H1 (cell line): ENCODE results near the gene SEC22C.

ENCODE experiments used
- BRCA1 ChIP-seq: IDR thresholded peaks from 2 replicates; pipeline ENCODE4 v1.6.1; 2012; ENCODE audit warnings: low read depth, low read length, improper control_type of control experiment
- CHD7 ChIP-seq: fragments of 300-600 bp; sonication (generic); IDR thresholded peaks from 2 replicates; pipeline ENCODE4 v1.7.1; 2012; ENCODE audit warnings: low read length, moderate library complexity, mild to moderate bottlenecking, inconsistent platforms; ENCODE audit not compliant: insufficient replicate concordance
- CTCF ChIP-seq, 3 experiments: IDR thresholded peaks; 1 replicate in 2 of 3; 2 replicates in 1 of 3; pipeline versions ENCODE4 v1.5.1 to v1.6.1; 2011; ENCODE audit warnings: low read length in 3 of 3, mild to moderate bottlenecking in 3 of 3, inconsistent platforms in 2 of 3, low read depth in 1 of 3, moderate library complexity in 1 of 3; ENCODE audit not compliant: insufficient read depth in 1 of 3; ENCODE audit errors: control extremely low read depth in 1 of 3
- E2F6 ChIP-seq: IDR thresholded peaks from 2 replicates; pipeline ENCODE4 v1.6.1; 2012; ENCODE audit warnings: inconsistent platforms
- EGR1 ChIP-seq: IDR thresholded peaks from 2 replicates; pipeline ENCODE4 v1.6.1; 2011; ENCODE audit warnings: low read depth, low read length, borderline replicate concordance
- KDM5A ChIP-seq: fragments of 200-600 bp; IDR thresholded peaks from 2 replicates; pipeline ENCODE4 v1.7.1; 2012; ENCODE audit warnings: mild to moderate bottlenecking, low read length, inconsistent platforms, mixed read lengths
- POLR2A ChIP-seq, 2 experiments: IDR thresholded peaks; 1 replicate in 1 of 2; 2 replicates in 1 of 2; pipeline ENCODE4 v1.6.1; 2011; ENCODE audit warnings: low read depth in 2 of 2, low read length in 2 of 2, mild to moderate bottlenecking in 2 of 2; ENCODE audit errors: control extremely low read depth in 1 of 2
- RAD21 ChIP-seq, 2 experiments: IDR thresholded peaks in 1 of 2; conservative IDR thresholded peaks in 1 of 2; 2 replicates each; pipeline ENCODE4 v1.6.1; 2011; ENCODE audit warnings: low read depth in 2 of 2, low read length in 2 of 2, improper control_type of control experiment in 1 of 2, inconsistent platforms in 1 of 2, mild to moderate bottlenecking in 1 of 2, moderate library complexity in 1 of 2
- YY1 ChIP-seq: IDR thresholded peaks from 2 replicates; pipeline ENCODE4 v1.6.1; 2011; ENCODE audit warnings: low read depth, mild to moderate bottlenecking, low read length

GRCh38 chr3:42520906-42521305 is 60.9 kb downstream of the SEC22C start:
- TF ChIP-seq YY1 (no peak), KDM5A (no peak), BRCA1 (no peak), CTCF (IDR thresholded peaks at IDR 0.05; ENCODE audit: control extremely low read depth in 1 of 3, insufficient read depth in 1 of 3, low read depth in 1 of 3, low read length in 3 of 3) (no peak), E2F6 (no peak), RAD21 (IDR thresholded peaks at IDR 0.05 in 1 of 2, conservative IDR thresholded peaks at IDR 0.05 in 1 of 2; ENCODE audit: low read depth in 2 of 2, low read length in 2 of 2) (no peak), CHD7 (no peak), POLR2A (IDR thresholded peaks at IDR 0.05; ENCODE audit: control extremely low read depth in 1 of 2, low read depth in 2 of 2, low read length in 2 of 2) (no peak), EGR1 (no peak)
